ENCODE results near the gene BLNK. TPM values are rescaled to one million over a fixed set of nuclear protein-coding genes. Genes with fewer than 3 reads are reported as not detected.

BLNK gene
- total RNA-seq, 1 experiment from 2014 or later = 1.0 TPM

- intact Hi-C loops (cut with micrococcal nuclease; ENCODE audit: unreplicated experiment) = no loop called here
- no peak overlapping the region for H3K4me2 ChIP-seq
- H3K9me3 ChIP-seq (ENCODE audit: insufficient read depth, low read depth) = no peaks in the 10 kb centered on the region
- no peak overlapping the region for H2AFZ ChIP-seq
- H3K9me2 ChIP-seq (ENCODE audit: insufficient read depth) = no peaks in the 10 kb centered on the region
- H3K36me3 ChIP-seq (ENCODE audit: low read depth) = no peaks in the 10 kb centered on the region
- H3K27ac ChIP-seq = no peak overlapping the region
- H3K27me3 ChIP-seq (ENCODE audit: insufficient read depth, low read depth) = no peaks in the 10 kb centered on the region
- no peaks in the 10 kb centered on the region for H4K20me1 ChIP-seq (ENCODE audit: insufficient read depth)
- H3F3A ChIP-seq (ENCODE audit: insufficient read depth, low read depth) = no peaks in the 10 kb centered on the region
- no peak overlapping the region for H3K4me3 ChIP-seq
- H3K4me1 ChIP-seq (replicated peaks; ENCODE audit: insufficient read depth) = no peaks in the 10 kb centered on the region
- no peaks in the 10 kb centered on the region for H3K79me2 ChIP-seq (ENCODE audit: low read depth)
- no peak for DNase-seq
- BruUV-seq (replicated peaks) = no TSS peak
- TF ChIP-seq, protein P1, sequence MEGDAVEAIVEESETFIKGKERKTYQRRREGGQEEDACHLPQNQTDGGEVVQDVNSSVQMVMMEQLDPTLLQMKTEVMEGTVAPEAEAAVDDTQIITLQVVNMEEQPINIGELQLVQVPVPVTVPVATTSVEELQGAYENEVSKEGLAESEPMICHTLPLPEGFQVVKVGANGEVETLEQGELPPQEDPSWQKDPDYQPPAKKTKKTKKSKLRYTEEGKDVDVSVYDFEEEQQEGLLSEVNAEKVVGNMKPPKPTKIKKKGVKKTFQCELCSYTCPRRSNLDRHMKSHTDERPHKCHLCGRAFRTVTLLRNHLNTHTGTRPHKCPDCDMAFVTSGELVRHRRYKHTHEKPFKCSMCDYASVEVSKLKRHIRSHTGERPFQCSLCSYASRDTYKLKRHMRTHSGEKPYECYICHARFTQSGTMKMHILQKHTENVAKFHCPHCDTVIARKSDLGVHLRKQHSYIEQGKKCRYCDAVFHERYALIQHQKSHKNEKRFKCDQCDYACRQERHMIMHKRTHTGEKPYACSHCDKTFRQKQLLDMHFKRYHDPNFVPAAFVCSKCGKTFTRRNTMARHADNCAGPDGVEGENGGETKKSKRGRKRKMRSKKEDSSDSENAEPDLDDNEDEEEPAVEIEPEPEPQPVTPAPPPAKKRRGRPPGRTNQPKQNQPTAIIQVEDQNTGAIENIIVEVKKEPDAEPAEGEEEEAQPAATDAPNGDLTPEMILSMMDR (conservative IDR thresholded peaks at IDR 0.05) = no peak
- ChIA-PET POLR2A (ENCODE audit: unreplicated experiment) (no interaction called here), CTCF (interaction anchor here (0.6 kb wide), 1 partner anchor 166 kb away, joined by 8 read pairs; no protein-coding TSS in a partner anchor)
These were observed 105.6 kb downstream of the BLNK start for GRCh38 chr10:96165726-96166125.

DNA sequence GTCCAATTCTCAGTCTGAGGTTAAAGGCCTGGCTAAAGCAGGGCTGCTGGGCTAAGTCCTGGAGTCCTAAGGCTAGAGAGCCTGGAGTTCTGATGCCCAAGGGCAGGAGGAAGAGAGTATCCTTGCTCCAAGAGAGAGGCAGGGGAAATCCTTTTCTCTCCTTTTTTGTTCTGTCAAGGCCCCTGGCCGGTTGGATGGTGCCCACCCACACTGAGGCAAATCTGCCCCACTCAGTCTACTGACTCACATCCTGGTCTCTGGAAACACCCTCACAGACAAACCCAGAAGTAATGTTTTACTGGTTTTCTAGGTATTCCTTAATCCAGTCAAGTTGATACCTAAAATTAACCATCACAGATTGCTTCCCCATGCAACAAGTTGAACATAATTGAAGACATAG is 118.3 kb downstream of the BLNK start:
- Histone ChIP-seq H3K4me1 (replicated peaks; ENCODE audit: insufficient read depth) (no peaks in the 10 kb centered on the region), H3K9me3 (ENCODE audit: insufficient read depth, low read depth) (no peaks in the 10 kb centered on the region; the same call in 1 of the 2 replicates), H3K79me2 (ENCODE audit: low read depth) (no peaks in the 10 kb centered on the region), H3K36me3 (ENCODE audit: low read depth) (peaks cover 24% of the 10 kb centered on the region), H3K4me2 (no peak overlapping the region), H4K20me1 (ENCODE audit: insufficient read depth) (no peaks in the 10 kb centered on the region), H2AFZ (no peak overlapping the region), H3K9me2 (ENCODE audit: insufficient read depth) (no peaks in the 10 kb centered on the region), H3K27ac (no peak overlapping the region), H3K4me3 (no peak overlapping the region), H3F3A (ENCODE audit: insufficient read depth, low read depth) (no peaks in the 10 kb centered on the region), H3K27me3 (ENCODE audit: insufficient read depth, low read depth) (no peaks in the 10 kb centered on the region)
- POLR2A ChIA-PET (ENCODE audit: unreplicated experiment) = no interaction called here
- CTCF ChIA-PET = no interaction called here
- TF ChIP-seq, protein P1 (conservative IDR thresholded peaks at IDR 0.05) = no peak
- no peak for TF ChIP-seq EZH2 (IDR thresholded peaks at IDR 0.05; ENCODE audit: low read depth)
- no peak for DNase-seq
- intact Hi-C loops (cut with micrococcal nuclease; ENCODE audit: unreplicated experiment) = no loop called here
- BruUV-seq (replicated peaks) = no TSS peak

DNA sequence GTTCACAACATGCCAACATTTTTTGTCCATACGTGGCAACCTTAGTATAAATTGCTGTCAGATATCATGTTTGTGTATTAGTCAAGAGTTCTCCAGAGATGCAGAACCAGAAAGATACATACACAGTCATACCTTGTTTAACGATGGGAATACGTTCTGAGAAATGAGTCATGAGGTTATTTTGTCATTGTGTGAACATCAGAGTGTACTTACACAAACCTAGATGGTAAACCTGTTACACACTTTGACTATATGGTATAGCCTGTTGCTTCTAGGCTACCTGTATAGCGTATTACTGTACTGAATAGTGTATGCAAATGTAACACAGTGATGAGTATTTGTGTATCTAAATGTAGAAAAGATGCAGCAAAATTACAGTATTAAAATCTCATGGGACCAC is 118.9 kb downstream of the BLNK start:
- POLR2A ChIA-PET (ENCODE audit: unreplicated experiment) = no interaction called here
- intact Hi-C loops (cut with micrococcal nuclease; ENCODE audit: unreplicated experiment) = no loop called here
- DNase-seq = no peak

More for the DNA sequence above, 118.9 kb downstream of the BLNK start:
- no peak overlapping the region for H3K4me3 ChIP-seq
- no peaks in the 10 kb centered on the region for H3F3A ChIP-seq (ENCODE audit: insufficient read depth, low read depth)
- CTCF ChIA-PET = no interaction called here
- H3K4me1 ChIP-seq (replicated peaks; ENCODE audit: insufficient read depth) = no peaks in the 10 kb centered on the region
- H3K27me3 ChIP-seq (ENCODE audit: insufficient read depth, low read depth) = no peaks in the 10 kb centered on the region
- no TSS peak for BruUV-seq (replicated peaks)
- no peaks in the 10 kb centered on the region for H3K79me2 ChIP-seq (ENCODE audit: low read depth)
- H4K20me1 ChIP-seq (ENCODE audit: insufficient read depth) = no peaks in the 10 kb centered on the region
- H3K9me3 ChIP-seq (ENCODE audit: insufficient read depth, low read depth) = no peaks in the 10 kb centered on the region
- H2AFZ ChIP-seq = no peak overlapping the region
- no peak overlapping the region for H3K27ac ChIP-seq
- H3K36me3 ChIP-seq (ENCODE audit: low read depth) = peaks cover 24% of the 10 kb centered on the region
- TF ChIP-seq, protein P1 (conservative IDR thresholded peaks at IDR 0.05) = no peak
- no peak for TF ChIP-seq EZH2 (IDR thresholded peaks at IDR 0.05; ENCODE audit: low read depth)
- no peak overlapping the region for H3K4me2 ChIP-seq
- no peaks in the 10 kb centered on the region for H3K9me2 ChIP-seq (ENCODE audit: insufficient read depth)

Other genes starting within 250 kb of the BLNK start
- 2.5 TPM in 2 replicates for gene CCNJ, start 228.0 kb downstream of the BLNK start, total RNA-seq (2021)
- 11.4 and 12.6 TPM in 2 replicates for gene ZNF518A, start 141.3 kb downstream of the BLNK start, total RNA-seq (2021)
- gene DNTT, start 32.9 kb upstream of the BLNK start, total RNA-seq (2021) = not detected in 2 replicates
- not detected in 2 replicates for gene OPALIN, start 87.4 kb upstream of the BLNK start, total RNA-seq (2021)
- gene TLL2, start 242.4 kb upstream of the BLNK start, total RNA-seq (2021) = 0.15 TPM in 1 of 2 replicates, not detected in the other